ENCODE results near the gene YPEL4. TPM values are rescaled to one million over a fixed set of nuclear protein-coding genes. Genes with fewer than 3 reads are reported as not detected.
A peak's percentile ranks its signal among the peaks of the same experiment; 100 is the strongest.
"Not testable (repeated sequence)": the region's sequence is repeated elsewhere in the genome, so short reads cannot be mapped to it uniquely, and the experiment has no call there.

The YPEL4 gene
- total RNA-seq, 3 donors from 2014 or later (not counting 1 experiment from before 2014, with no cell fraction given), result 1.2 to 1.3 (median 1.2) TPM

DNA sequence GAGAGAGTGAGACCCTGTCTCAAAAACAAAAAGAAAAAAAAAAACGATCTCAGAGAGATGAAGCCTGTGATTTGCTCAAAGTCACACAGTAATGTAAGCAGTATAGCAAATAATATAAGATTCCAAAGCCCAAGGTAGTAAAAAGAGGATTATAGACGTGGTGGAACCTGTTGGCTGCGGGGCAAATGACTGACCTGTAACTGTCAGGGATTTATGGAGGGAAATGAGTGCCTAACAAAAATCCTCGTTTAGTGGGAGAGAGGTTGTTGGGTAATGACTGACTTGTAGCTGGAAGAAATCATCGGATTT, 7.1 kb upstream of the YPEL4 start:
- H3K27me3 Mint-ChIP-seq (ENCODE audit: low read depth in 2 of 2), result no peaks in the 10 kb centered on the region
- no peak for ATAC-seq

DNA sequence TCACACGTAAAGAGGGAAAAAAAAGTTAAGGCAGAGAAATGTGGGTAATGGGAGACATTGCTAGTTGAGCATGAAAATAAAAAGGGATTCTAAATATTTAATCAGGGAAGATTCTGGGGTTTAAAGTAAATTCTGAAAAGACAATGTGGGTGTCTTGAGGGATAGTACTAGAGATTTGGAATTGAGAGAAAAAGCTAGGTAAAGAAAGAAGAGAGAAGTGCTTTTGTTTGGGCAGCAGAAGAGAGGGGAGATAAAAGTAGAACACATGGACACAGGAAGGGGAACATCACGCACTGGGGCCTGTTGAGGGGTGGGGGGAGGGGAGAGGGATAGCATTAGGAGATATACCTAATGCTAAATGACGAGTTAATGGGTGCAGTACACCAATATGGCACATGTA, 3.5 kb upstream of the YPEL4 start:
- TF ChIP-seq, protein P1, sequence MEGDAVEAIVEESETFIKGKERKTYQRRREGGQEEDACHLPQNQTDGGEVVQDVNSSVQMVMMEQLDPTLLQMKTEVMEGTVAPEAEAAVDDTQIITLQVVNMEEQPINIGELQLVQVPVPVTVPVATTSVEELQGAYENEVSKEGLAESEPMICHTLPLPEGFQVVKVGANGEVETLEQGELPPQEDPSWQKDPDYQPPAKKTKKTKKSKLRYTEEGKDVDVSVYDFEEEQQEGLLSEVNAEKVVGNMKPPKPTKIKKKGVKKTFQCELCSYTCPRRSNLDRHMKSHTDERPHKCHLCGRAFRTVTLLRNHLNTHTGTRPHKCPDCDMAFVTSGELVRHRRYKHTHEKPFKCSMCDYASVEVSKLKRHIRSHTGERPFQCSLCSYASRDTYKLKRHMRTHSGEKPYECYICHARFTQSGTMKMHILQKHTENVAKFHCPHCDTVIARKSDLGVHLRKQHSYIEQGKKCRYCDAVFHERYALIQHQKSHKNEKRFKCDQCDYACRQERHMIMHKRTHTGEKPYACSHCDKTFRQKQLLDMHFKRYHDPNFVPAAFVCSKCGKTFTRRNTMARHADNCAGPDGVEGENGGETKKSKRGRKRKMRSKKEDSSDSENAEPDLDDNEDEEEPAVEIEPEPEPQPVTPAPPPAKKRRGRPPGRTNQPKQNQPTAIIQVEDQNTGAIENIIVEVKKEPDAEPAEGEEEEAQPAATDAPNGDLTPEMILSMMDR (IDR thresholded peaks at IDR 0.05), result no peak
- peak overlapping the region; percentile 73 for H3K4me3 Mint-ChIP-seq
- no peak overlapping the region for H3K27ac ChIP-seq (ENCODE audit: low read length)
- H3K4me1 Mint-ChIP-seq, result peaks cover 42 to 43% of the 10 kb centered on the region in 2 donors
- H3K4me1 ChIP-seq (ENCODE audit: control insufficient read depth, insufficient read depth, low read length), result peaks cover 28% of the 10 kb centered on the region
- peaks cover 8% of the 10 kb centered on the region for H3K27me3 ChIP-seq (ENCODE audit: control insufficient read depth, insufficient read depth, low read length)
- no peak overlapping the region for H3K4me3 ChIP-seq (ENCODE audit: low read length)
- ATAC-seq, result no peak
- no peaks in the 10 kb centered on the region for H3K36me3 Mint-ChIP-seq
- no peaks in the 10 kb centered on the region for H3K36me3 ChIP-seq (ENCODE audit: control insufficient read depth, insufficient read depth, low read length)
- peak overlapping the region; percentile 3 to 72 for H3K27ac Mint-ChIP-seq
- WGBS (ENCODE audit: insufficient coverage), result 41% methylated on average over 2 of the region's 3 CpGs
- no peaks in the 10 kb centered on the region for H3K9me3 ChIP-seq (ENCODE audit: control insufficient read depth, insufficient read depth, low read length)
- H3K27me3 Mint-ChIP-seq (ENCODE audit: low read depth in 2 of 2), result peaks cover 1 to 13% of the 10 kb centered on the region in 2 donors
- no peak for DNase-seq
- H3K9me3 Mint-ChIP-seq, result no peaks in the 10 kb centered on the region
- intact Hi-C loops (cut with micrococcal nuclease), result no loop called here

More for the DNA sequence above, 7.1 kb upstream of the YPEL4 start:
- intact Hi-C loops (cut with micrococcal nuclease), result loop anchor here (1.0 to 5.0 kb wide), 3 partner anchors 10 to 1485 kb away; partner anchors contain the start of genes FAM111A, MED19 and TMX2
- Mint-ChIP-seq H3K4me1 (peaks cover 27 to 29% of the 10 kb centered on the region in 2 donors), H3K4me3 (peak overlapping the region; percentile 100), H3K27ac (peak overlapping the region; percentile 96 to 99), H3K9me3 (no peaks in the 10 kb centered on the region), H3K36me3 (no peaks in the 10 kb centered on the region)
- Histone ChIP-seq H3K27me3 (ENCODE audit: control insufficient read depth, insufficient read depth, low read length) (no peaks in the 10 kb centered on the region), H3K4me1 (ENCODE audit: control insufficient read depth, insufficient read depth, low read length) (peaks cover 12% of the 10 kb centered on the region), H3K27ac (ENCODE audit: low read length) (peak overlapping the region; percentile 90), H3K36me3 (ENCODE audit: control insufficient read depth, insufficient read depth, low read length) (peaks cover 22% of the 10 kb centered on the region), H3K4me3 (ENCODE audit: low read length) (peak overlapping the region; percentile 86), H3K9me3 (ENCODE audit: control insufficient read depth, insufficient read depth, low read length) (no peaks in the 10 kb centered on the region)
- TF ChIP-seq, protein P1 (IDR thresholded peaks at IDR 0.05), result no peak
- no peak for DNase-seq
- WGBS (ENCODE audit: insufficient coverage), result 24% methylated on average over 5 of the region's 5 CpGs

DNA sequence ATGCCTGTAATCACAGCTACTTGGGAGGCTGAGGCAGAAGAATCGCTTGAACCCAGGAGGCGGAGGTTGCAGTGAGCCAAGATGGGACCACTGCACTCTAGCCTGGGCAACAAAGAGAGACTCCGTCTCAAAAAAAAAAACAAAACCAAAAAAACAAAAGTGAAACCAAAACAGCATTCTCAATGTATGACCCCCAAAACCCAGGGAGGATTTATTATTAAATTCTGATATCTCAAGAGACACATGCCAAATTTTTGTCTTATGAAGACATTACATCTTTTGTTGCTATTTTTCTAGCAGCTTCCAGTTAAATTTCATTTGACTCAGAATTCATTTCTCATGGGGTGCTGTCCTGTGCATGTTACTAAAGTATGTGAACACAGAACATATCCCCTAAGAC, 3.0 kb upstream of the YPEL4 start:
- no peaks in the 10 kb centered on the region for H3K36me3 ChIP-seq (ENCODE audit: control insufficient read depth, insufficient read depth, low read length)
- ATAC-seq (no peak), DNase-seq (no peak)
- H3K4me3 Mint-ChIP-seq, result peak overlapping the region; percentile 73
- no peaks in the 10 kb centered on the region for H3K9me3 ChIP-seq (ENCODE audit: control insufficient read depth, insufficient read depth, low read length)
- H3K9me3 Mint-ChIP-seq, result no peaks in the 10 kb centered on the region
- peaks cover 13% of the 10 kb centered on the region for H3K27me3 ChIP-seq (ENCODE audit: control insufficient read depth, insufficient read depth, low read length)
- H3K4me1 ChIP-seq (ENCODE audit: control insufficient read depth, insufficient read depth, low read length), result peaks cover 28% of the 10 kb centered on the region
- H3K4me3 ChIP-seq (ENCODE audit: low read length), result peak overlapping the region; percentile 7
- H3K27me3 Mint-ChIP-seq (ENCODE audit: low read depth in 2 of 2), result peaks cover 6 to 18% of the 10 kb centered on the region in 2 donors
- H3K27ac ChIP-seq (ENCODE audit: low read length), result no peak overlapping the region
- H3K27ac Mint-ChIP-seq, result peak overlapping the region; percentile 3 to 72
- TF ChIP-seq, protein P1 (IDR thresholded peaks at IDR 0.05), result no peak
- intact Hi-C loops (cut with micrococcal nuclease), result no loop called here
- peaks cover 37 to 43% of the 10 kb centered on the region in 2 donors for H3K4me1 Mint-ChIP-seq
- H3K36me3 Mint-ChIP-seq, result no peaks in the 10 kb centered on the region
- WGBS (ENCODE audit: insufficient coverage), result 69% methylated on average over 3 of the region's 3 CpGs

DNA sequence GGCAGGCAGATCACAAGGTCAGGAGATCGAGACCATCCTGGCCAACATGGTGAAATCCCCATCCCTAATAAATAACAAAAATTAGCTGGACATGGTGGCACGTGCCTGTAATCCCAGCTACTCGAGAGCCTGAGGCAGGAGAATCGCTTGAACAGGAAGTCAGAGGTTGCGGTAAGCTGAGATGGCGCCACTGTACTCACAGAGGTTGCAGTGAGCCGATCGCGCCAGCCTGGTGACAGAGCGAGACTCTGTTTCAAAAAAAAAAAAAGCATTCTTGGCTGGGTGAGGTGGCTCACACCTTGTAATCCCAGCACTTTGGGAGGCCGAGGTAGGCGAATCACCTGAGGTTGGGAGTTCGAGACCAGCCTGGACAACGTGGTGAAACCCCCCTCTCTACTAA, 2.5 kb upstream of the YPEL4 start:
- peaks cover 33 to 41% of the 10 kb centered on the region in 2 donors for H3K4me1 Mint-ChIP-seq

More for the DNA sequence above, 2.5 kb upstream of the YPEL4 start:
- Mint-ChIP-seq H3K4me3 (peak overlapping the region; percentile 73), H3K27me3 (ENCODE audit: low read depth in 2 of 2) (peaks cover 10 to 22% of the 10 kb centered on the region in 2 donors), H3K27ac (peak overlapping the region; percentile 3 to 72)
- Histone ChIP-seq H3K4me1 (ENCODE audit: control insufficient read depth, insufficient read depth, low read length) (peaks cover 27% of the 10 kb centered on the region), H3K27me3 (ENCODE audit: control insufficient read depth, insufficient read depth, low read length) (peaks cover 17% of the 10 kb centered on the region), H3K4me3 (ENCODE audit: low read length) (peak overlapping the region; percentile 7)
- 67% methylated on average over 14 of the region's 14 CpGs for WGBS (ENCODE audit: insufficient coverage)
- intact Hi-C loops (cut with micrococcal nuclease); H3K27ac ChIP-seq (ENCODE audit: low read length); H3K9me3 ChIP-seq (ENCODE audit: control insufficient read depth, insufficient read depth, low read length); H3K36me3 Mint-ChIP-seq; H3K9me3 Mint-ChIP-seq; H3K36me3 ChIP-seq (ENCODE audit: control insufficient read depth, insufficient read depth, low read length): not testable (repeated sequence)
- ATAC-seq, result peak in 1 of 3 donors; percentile 34
- peak in 1 of 2 donors; percentile 63 for DNase-seq

Data from natural killer cell (primary cell).